Measurements from ENCODE around the gene SDR9C7. TPM values are rescaled to one million over a fixed set of nuclear protein-coding genes. Genes with fewer than 3 reads are reported as not detected.
"Not testable (repeated sequence)": the region's sequence is repeated elsewhere in the genome, so short reads cannot be mapped to it uniquely, and the experiment has no call there.

SDR9C7 gene
- total RNA-seq, 1 experiment from 2014 or later, result 0.28 TPM

DNA sequence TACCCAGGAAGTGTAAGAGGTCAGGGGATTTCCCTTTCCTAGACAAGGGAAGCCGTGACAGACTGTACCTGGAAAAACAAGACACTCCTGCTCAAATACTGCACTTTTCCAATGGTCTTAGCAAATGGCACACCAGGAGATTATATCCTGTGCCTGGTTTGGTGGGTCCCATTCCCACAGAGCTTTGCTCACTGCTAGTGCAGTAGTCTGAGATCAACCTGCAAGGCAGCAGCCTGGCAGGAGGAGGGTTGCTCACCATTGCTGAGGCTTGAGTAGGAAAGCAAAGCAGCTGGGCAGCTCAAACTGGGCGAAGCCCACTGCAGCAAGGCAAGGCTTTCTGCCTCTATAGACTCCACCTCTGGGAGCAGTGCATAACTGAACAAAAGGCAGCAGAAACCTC lies 24.2 kb upstream of the SDR9C7 start:
- no peak for DNase-seq
- Histone ChIP-seq H3K36me3 (replicated peaks; ENCODE audit: control insufficient read depth, insufficient read depth, low read length) (no peaks in the 10 kb centered on the region), H3K4me3 (ENCODE audit: insufficient read depth, low read depth, low read length) (no peak overlapping the region), H3K27me3 (ENCODE audit: control insufficient read depth, insufficient read depth, low read length) (no peaks in the 10 kb centered on the region)

DNA sequence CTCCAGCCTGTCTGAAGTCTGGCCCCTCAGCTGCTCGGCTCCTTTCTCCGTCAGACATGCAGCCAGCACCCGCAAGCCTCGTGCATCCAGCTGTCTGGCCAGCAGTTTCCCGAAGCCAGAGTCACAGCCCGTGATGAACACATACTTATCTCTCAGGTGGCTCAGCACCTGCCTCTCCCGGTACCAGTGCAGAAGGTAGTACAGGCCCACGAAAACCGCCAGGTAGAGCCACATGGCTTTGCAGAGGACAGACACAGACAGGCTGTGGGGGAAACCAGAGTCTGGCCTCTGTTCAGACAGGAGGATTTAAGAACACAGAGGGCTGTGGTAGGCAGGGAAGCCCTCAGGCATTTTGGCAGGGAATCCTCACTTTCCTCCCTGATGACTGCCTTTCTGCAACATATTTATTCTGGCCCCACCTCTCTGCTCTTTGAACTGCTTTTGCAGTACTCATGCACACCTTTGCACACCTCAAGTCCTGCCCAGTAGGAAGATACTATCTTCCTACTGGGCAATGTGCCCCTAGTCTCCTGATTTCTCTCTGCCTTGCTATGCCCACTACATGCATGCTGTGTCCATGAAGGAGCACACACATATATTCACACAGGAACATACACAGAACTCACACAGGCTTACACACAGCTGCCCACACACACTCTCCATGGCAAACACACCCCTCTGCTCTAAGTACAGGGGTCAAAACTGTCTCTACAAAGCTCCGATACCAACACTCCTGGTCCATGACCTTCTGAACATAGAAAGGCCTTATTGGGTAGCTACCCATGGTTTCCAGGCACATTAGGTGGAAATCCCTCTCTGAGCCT lies 23.2 kb upstream of the SDR9C7 start, which contains the start of gene RDH16:
TSS of gene RDH16 (minus strand) at position 380 of the 824 bp plus-strand sequence. CDS start at position 234, 146 bp downstream.
- no peaks in the 10 kb centered on the region for H3K36me3 ChIP-seq (replicated peaks; ENCODE audit: control insufficient read depth, insufficient read depth, low read length)
- no peak for DNase-seq
- no peaks in the 10 kb centered on the region for H3K27me3 ChIP-seq (ENCODE audit: control insufficient read depth, insufficient read depth, low read length)
- H3K4me3 ChIP-seq (ENCODE audit: insufficient read depth, low read depth, low read length), result no peak within 1 kb of the TSS

DNA sequence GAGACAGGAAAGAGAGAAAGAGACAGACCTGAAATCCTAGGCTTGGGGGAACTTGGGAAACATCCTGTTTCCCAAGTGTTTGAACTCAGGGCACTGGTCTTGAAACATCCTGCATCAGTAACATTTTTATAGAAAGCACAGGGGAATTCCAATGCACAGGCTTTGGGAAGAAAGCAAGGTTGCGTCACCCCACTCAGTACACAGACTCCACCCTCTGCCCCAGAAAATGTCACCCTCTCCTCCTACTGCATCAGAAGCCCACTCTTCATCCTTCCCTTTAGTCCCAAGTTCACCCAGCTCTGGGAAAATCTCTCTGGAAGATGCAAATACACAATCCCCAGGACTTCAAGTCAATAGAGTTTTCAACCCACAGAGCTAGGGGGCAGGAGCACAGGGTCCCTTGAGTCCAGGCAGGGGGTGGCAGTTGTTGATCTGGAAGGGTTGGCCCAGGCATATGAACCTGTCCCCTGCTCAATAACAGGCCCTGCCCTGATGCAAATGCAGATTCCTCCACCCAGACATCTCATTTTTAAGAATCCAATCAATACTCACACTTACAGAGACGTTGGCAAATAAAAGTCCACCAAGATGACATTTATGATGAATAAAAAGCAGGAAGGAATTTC lies 21.5 kb upstream of the SDR9C7 start:
- Histone ChIP-seq H3K36me3 (replicated peaks; ENCODE audit: control insufficient read depth, insufficient read depth, low read length) (no peaks in the 10 kb centered on the region), H3K4me3 (ENCODE audit: insufficient read depth, low read depth, low read length) (no peak overlapping the region), H3K27me3 (ENCODE audit: control insufficient read depth, insufficient read depth, low read length) (no peaks in the 10 kb centered on the region)
- DNase-seq, result no peak

DNA sequence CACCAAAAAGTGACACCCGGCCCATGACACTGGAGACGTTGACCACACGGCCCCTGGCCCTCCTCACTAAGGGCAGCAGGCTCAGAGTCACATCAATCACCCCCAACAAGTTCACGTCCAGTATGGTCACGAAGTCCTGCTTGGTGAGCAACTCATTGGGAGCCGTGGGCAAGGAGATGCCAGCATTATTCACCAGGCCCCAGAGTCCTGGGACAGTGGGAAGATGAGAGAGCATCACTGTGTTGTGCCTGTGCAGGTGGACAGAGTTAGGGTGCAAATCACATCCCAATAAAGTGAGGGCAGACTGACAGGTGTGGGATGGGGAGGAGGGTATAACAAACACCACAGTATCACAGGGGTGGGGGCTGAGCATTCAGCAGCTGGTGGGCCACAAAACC lies 20.7 kb upstream of the SDR9C7 start:
- no peak for DNase-seq
- H3K27me3 ChIP-seq (ENCODE audit: control insufficient read depth, insufficient read depth, low read length), result no peaks in the 10 kb centered on the region
- H3K36me3 ChIP-seq (replicated peaks; ENCODE audit: control insufficient read depth, insufficient read depth, low read length), result no peaks in the 10 kb centered on the region

DNA sequence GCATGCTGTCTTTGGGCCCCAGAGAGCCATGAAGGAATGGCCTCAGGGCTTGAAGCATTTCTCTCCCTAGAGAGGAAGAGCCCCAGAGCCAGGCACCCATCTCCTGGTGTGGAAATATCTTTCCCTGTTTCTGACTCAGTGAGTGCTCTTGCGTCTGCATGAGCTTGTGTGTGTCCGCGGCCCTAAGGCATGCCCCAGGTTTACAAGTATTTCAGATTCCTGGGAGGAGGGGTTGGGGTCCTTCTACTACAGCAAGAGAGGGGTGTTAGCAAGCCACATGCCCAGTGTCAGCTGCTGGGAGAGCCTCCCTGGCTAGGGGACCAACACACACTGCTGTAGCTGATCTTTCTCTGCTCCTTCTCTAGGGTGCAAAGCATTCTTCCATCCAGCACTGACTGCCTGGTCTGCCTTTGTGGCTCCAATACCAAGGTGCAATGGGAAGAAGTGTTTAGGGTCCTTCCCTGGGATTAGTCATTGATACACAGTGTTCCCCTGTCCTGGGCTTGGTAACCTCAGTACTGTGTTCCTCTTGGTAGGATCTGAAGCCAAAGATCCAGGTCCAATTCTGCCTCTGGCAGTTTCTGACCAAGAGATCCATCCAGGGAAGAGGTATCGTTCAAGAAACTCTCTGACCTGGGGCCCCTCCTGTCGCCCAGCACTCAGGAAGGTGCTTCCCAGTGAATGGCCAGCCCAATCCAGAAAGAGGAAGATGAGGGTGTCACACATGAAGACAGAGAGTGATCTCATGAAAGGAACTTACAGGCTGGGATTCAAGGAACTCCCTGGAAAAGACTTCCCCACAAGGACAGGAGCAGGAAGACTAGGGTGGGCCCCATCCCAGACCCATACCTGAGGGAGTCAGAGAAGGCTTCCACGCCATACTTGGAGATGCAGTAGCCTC lies 20.1 kb upstream of the SDR9C7 start:
- DNase-seq, result no peak
- Histone ChIP-seq H3K36me3 (replicated peaks; ENCODE audit: control insufficient read depth, insufficient read depth, low read length) (no peaks in the 10 kb centered on the region), H3K27me3 (ENCODE audit: control insufficient read depth, insufficient read depth, low read length) (no peaks in the 10 kb centered on the region), H3K4me3 (ENCODE audit: insufficient read depth, low read depth, low read length) (no peak overlapping the region)

More for the DNA sequence above, 20.7 kb upstream of the SDR9C7 start:
- no peak overlapping the region for H3K4me3 ChIP-seq (ENCODE audit: insufficient read depth, low read depth, low read length)

DNA sequence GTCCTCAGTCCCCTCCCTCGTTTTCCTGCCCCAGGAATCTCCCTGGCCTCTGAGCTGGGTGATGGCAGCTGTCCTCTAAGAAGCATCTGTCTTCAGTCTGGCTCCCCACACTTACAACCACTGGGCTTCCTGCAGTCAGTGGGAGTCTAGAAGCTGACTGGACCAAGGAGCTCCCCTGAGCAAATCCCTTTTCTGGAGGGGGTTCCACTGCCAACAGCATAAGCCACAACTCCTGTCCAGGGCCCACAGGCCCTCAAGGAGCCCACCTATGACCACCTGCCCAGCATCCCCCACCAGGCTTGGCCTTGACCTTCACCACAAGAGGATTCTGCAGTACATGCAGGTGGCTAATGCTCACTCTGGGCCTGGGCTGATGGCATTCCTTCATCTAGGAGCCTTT lies 19.1 kb upstream of the SDR9C7 start:
- H3K4me3 ChIP-seq (ENCODE audit: insufficient read depth, low read depth, low read length), result no peak overlapping the region
- no peaks in the 10 kb centered on the region for H3K36me3 ChIP-seq (replicated peaks; ENCODE audit: control insufficient read depth, insufficient read depth, low read length)
- no peaks in the 10 kb centered on the region for H3K27me3 ChIP-seq (ENCODE audit: control insufficient read depth, insufficient read depth, low read length)
- DNase-seq, result no peak

DNA sequence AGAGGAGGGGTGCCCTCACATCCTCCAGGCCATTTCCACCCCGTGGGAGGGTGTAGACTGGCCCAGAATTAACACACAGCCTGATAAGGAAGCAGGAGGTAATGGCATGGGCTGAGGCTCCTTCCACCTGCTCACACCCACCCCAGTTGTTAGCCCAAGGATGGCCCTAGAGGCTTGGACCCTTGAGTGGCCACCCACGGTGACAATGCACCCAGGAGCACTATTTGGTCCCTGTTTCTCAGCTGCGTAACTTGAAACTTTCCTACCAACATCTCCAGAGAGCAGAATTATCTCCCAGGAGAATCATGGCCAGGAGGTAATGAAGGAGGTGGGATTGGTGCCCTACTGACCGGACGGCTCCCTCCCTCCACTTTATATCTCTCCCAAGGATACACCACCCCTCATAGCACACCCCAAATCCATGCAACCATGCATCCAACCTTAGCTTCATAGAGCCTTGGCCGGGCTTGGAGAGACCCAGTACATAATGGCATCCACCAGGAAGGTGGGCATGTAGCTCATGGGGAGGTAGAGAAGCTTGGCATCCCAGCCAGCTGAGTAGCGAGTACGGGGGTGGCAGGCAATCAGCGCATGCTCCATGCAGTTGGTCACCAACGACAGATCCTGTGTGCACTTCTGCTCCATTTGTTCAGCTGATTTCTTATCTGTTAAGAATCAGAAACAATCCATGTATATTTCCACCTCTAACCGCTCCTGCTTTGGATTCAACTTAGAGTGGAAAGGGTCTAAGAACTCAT lies 17.6 kb upstream of the SDR9C7 start:
- Histone ChIP-seq H3K36me3 (replicated peaks; ENCODE audit: control insufficient read depth, insufficient read depth, low read length) (no peaks in the 10 kb centered on the region), H3K4me3 (ENCODE audit: insufficient read depth, low read depth, low read length) (no peak overlapping the region), H3K27me3 (ENCODE audit: control insufficient read depth, insufficient read depth, low read length) (no peaks in the 10 kb centered on the region)
- DNase-seq, result no peak

DNA sequence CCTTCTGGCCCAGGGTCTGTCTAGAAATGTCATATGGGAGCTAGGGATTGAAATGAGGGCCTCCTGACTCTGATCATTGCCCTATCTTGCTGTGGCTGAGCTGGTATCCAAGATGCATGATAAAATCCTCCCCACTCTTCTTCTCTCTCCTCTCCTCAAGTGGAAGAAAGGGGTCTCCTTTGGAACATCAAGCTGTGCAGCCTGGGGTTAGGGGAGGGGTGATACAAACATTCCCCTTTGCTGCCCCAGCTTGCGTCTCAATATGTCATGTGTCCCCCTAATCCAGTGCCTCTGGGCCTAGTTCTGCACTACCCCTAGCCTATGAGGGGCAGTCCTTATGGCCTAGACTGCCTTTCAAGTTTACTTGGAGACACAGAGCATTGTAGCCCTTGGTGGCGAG lies 14.7 kb upstream of the SDR9C7 start:
- Histone ChIP-seq H3K27me3 (ENCODE audit: control insufficient read depth, insufficient read depth, low read length) (no peaks in the 10 kb centered on the region), H3K4me3 (ENCODE audit: insufficient read depth, low read depth, low read length) (no peak overlapping the region), H3K36me3 (replicated peaks; ENCODE audit: control insufficient read depth, insufficient read depth, low read length) (no peaks in the 10 kb centered on the region)
- no peak for DNase-seq

DNA sequence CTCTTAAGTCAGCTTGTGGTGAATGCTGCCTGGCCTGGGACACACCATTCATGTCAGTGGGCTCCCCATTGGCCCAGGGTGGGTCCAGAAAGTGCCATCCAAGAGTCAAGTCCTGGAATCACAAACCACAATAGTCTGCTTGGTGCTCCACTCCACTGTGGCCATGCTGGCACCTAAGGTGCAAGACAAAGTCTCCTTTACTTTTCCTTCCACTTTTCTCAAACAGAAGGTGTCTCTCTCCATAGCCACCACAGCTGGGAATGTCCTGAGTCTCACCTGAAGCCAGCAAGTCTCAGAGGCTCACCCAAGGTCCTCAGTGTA lies 14.2 kb upstream of the SDR9C7 start:
- no peak for DNase-seq
- Histone ChIP-seq H3K4me3 (ENCODE audit: insufficient read depth, low read depth, low read length) (no peak overlapping the region), H3K27me3 (ENCODE audit: control insufficient read depth, insufficient read depth, low read length) (no peaks in the 10 kb centered on the region), H3K36me3 (replicated peaks; ENCODE audit: control insufficient read depth, insufficient read depth, low read length) (no peaks in the 10 kb centered on the region)

DNA sequence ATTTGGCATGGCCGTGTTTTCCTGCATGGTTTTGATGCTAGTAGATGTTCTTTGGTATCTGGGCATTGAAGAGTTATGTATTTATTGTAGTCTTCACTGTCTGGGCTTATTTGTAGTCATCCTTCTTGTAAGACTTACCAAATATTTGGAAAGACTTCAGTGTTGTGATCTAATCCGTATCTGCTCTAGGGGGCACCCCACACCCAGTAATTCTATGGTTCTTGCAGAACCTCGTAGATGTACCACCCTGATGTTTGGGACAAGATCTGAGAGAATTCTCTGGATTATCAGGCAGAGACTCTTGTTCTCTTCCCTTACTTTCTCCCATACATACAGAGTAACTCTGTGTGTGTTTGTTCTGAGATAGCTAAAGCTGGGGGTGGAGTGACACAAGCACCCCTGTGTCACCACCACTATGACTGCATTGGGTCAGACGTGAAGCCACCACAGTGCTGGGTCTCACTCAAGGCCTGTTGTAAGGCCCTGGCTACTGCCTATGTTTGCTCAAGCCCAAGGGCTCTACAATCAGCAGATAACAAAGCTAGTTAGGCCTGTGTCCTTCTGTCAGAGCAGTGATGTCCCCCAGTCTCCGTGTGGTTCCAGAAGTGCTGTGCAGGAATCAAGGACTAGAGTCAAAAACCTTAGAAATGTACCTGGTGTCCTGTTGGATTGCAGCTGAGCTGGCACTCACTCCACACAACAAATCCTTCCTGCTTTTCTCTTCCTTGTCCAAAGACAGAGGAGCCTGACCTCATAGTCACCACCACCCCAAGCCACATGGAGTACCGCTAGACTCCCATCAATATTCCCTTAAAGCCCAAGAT lies 13.6 kb upstream of the SDR9C7 start:
- no peak for DNase-seq
- no peaks in the 10 kb centered on the region for H3K27me3 ChIP-seq (ENCODE audit: control insufficient read depth, insufficient read depth, low read length)
- no peak overlapping the region for H3K4me3 ChIP-seq (ENCODE audit: insufficient read depth, low read depth, low read length)
- H3K36me3 ChIP-seq (replicated peaks; ENCODE audit: control insufficient read depth, insufficient read depth, low read length), result no peaks in the 10 kb centered on the region

DNA sequence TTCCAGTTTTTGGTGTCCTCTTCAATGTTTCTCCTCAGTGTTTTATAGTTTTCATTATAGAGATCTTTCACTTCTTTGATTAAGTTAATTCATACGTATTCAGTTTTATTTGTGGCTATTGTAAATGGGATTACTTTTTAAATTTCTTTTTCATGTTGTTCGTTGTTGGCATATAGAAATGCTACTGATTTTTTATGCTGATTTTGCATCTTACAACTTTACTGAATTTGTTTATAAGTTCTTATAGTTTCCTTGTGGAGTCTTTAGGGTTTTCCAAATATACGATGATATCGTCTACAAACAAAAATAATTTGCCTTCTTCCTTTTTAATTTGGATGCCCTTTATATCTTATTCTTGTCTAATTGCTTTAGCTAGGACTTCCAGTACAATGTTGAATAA lies 9.7 kb upstream of the SDR9C7 start:
- Histone ChIP-seq H3K27me3 (ENCODE audit: control insufficient read depth, insufficient read depth, low read length) (no peaks in the 10 kb centered on the region), H3K36me3 (replicated peaks; ENCODE audit: control insufficient read depth, insufficient read depth, low read length) (no peaks in the 10 kb centered on the region), H3K4me3 (ENCODE audit: insufficient read depth, low read depth, low read length) (no peak overlapping the region)
- no peak for DNase-seq

DNA sequence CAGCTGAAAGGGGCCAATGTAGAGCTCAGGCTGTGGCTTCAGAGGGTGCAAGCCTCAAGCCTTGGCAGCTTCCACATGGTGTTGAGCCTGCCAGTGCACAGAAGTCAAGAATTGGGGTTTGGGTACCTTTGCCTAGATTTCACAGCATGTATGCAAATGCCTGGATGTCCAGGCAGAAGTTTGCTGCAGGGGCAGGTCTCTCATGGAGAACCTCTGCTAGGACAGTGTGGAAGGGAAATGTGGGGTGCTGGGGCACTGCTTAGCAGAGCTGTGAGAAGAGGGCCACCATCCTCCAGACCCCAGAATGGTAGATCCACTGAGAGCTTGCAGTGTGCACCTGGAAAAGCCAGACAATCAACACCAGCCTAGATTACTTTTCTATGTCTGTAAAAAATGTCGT lies 9.2 kb upstream of the SDR9C7 start:
- not testable (repeated sequence) for H3K36me3 ChIP-seq (replicated peaks; ENCODE audit: control insufficient read depth, insufficient read depth, low read length); H3K4me3 ChIP-seq (ENCODE audit: insufficient read depth, low read depth, low read length); DNase-seq; H3K27me3 ChIP-seq (ENCODE audit: control insufficient read depth, insufficient read depth, low read length)

DNA sequence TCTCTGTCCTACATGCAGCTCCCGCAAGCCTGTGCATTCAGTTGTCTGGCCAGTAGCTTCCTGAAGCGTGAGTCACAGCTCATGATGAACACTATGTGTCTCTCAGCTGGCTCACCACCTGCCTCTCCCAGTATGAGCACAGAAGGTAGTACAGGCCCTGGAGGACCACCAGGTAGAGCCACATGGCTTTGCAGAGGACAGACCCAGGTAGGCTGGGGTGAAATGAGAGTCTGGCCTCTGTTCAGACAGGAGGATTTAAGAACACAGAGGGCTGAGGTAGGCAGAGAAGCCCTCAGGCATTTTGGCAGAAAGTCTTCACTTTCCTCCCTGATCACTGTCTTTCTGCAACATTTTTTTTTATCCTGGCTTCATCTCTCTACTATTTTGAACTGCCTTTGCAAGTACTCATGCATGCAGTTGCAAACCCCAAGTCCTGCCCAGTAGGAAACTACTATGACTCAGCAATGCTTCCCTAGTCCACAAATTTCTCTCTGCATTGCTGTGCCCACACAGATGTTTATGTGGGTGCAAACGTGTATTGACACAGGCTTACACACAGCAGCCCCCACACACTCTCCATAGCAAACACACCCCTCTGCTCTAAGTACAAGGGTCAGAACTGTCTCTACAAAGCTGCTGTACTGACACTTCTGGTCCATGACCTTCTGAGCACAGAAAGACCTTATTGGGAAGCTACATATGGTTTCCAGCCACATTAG lies 7.2 kb upstream of the SDR9C7 start:
- no peaks in the 10 kb centered on the region for H3K36me3 ChIP-seq (replicated peaks; ENCODE audit: control insufficient read depth, insufficient read depth, low read length)
- no peak for DNase-seq
- no peaks in the 10 kb centered on the region for H3K27me3 ChIP-seq (ENCODE audit: control insufficient read depth, insufficient read depth, low read length)
- H3K4me3 ChIP-seq (ENCODE audit: insufficient read depth, low read depth, low read length), result no peak overlapping the region
